Skeletal muscle satellite cell (primary cell): Measurements from ENCODE around the gene UBE2D1.
"Not testable (repeated sequence)": the region's sequence is repeated elsewhere in the genome, so short reads cannot be mapped to it uniquely, and the experiment has no call there.

Experiments
- H3K27me3 ChIP-seq: 2 replicates; pipeline ENCODE4 v1.7.0; 2013; ENCODE audit warnings: low read length; ENCODE audit not compliant: control insufficient read depth, insufficient read depth
- H3K36me3 ChIP-seq: 2 replicates; pipeline ENCODE4 v1.7.0; 2013; ENCODE audit warnings: mild to moderate bottlenecking, control low read depth, low read length; ENCODE audit not compliant: insufficient read depth
- H3K4me1 ChIP-seq: 2 replicates; pipeline ENCODE4 v1.7.0; 2013; ENCODE audit warnings: low read length; ENCODE audit not compliant: control insufficient read depth, insufficient read depth
- H3K4me2 ChIP-seq: 2 replicates; pipeline ENCODE4 v1.7.0; 2013; ENCODE audit warnings: mild to moderate bottlenecking, low read length
- H3K4me3 ChIP-seq: 2 replicates; pipeline ENCODE4 v1.7.0; 2013; ENCODE audit warnings: low read length
- H3K9ac ChIP-seq: 2 replicates; pipeline ENCODE4 v1.7.0; 2013; ENCODE audit warnings: mild to moderate bottlenecking, low read depth, low read length, moderate library complexity
- H3K9me3 ChIP-seq: replicated peaks from 2 replicates; pipeline ENCODE4 v1.7.0; 2013; ENCODE audit warnings: mild to moderate bottlenecking, control low read depth, low read length

The UBE2D1 gene

DNA sequence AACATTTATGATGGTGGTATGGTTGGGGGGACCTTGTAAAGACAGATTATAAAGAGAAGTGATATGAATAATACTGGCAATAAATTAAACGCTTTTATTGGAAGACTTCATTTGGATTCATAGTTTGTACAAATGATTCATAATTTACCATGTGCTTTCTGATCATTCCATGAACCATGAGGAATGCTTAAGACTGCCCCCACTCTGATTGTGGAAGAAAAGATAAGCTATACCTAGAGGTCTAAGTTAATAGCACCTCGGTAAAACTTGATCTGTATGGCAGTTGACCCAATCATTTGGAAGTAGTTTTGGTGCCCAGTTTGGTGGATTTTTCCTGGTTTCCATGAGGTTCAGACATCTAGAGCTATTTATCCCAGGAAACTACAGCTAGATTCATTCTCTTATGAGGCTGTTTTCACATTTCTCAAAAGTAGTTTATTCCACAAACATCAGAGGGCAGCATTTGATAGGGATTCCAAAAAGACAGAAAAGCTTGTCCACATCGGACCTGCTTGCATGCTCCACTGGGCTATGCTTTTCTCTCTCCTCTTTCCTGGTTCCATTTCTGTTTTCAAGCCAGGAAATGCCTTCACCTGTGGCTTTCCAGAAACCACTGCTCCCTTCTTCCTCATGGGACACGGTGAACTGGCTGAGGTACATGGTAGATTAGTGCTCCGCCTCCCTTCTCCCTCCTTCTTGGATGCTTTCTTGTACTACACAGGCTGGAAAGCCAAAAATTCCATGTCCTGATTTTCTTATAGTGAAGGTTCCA, 79.7 kb downstream of the UBE2D1 start:
- Histone ChIP-seq H3K27me3 (no peaks in the 10 kb centered on the region), H3K9ac (peak overlapping the region; percentile 51), H3K4me1 (peaks cover 15% of the 10 kb centered on the region), H3K9me3 (no peaks in the 10 kb centered on the region), H3K4me3 (no peak overlapping the region), H3K4me2 (peak overlapping the region; percentile 48), H3K36me3 (no peaks in the 10 kb centered on the region)

DNA sequence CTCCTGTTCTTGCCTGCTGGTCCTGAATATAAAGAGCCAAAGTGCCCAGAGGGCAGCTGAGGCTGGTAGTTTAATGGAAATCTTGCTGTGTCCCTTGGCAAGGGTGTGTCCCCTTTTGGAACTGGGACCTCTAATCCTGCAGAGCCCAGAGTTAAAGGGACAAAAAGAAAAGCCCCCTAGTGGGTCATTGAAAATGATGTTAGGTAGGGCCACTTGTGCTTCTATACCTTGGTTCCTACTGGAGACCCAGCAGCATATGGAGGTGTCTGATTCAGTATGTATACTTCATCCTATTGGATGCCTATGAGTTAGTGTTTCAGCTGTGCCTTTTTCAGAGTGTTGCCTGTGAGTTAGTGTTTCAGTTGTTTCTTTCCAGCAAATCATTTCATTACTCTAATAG, 81.0 kb downstream of the UBE2D1 start:
- Histone ChIP-seq H3K9ac (no peak overlapping the region), H3K4me1 (peaks cover 15% of the 10 kb centered on the region), H3K4me2 (no peak overlapping the region), H3K36me3 (no peaks in the 10 kb centered on the region), H3K4me3 (no peak overlapping the region), H3K9me3 (no peaks in the 10 kb centered on the region), H3K27me3 (no peaks in the 10 kb centered on the region)

DNA sequence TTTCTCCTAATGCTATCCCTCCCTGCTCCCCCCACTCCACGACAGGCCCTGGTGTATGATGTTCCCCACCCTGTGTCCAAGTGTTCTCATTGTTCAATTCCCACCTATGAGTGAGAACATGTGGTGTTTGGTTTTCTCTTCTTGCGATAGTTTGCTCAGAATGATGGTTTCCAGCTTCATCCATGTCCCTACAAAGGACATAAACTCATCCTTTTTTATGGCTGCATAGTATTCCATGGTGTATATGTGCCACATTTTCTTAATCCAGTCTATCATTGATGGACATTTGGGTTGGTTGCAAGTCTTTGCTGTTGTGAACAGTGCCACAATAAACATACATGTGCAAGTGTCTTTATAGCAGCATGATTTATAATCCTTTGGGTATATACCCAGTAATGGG, 83.1 kb downstream of the UBE2D1 start:
- not testable (repeated sequence) for H3K27me3 ChIP-seq, H3K4me3 ChIP-seq, H3K9me3 ChIP-seq, H3K4me2 ChIP-seq, H3K36me3 ChIP-seq, H3K9ac ChIP-seq
- peaks cover 11% of the 10 kb centered on the region for H3K4me1 ChIP-seq
